HFF-Myc (cell line): Measurements from ENCODE around the gene POLE.

ENCODE experiments used
- DNase-seq: peaks from one replicate; pipeline ENCODE4 v3.0.0-alpha.2; 2011; ENCODE audit warnings: low read depth; ENCODE audit errors: extremely low read depth
- H3K4me3 ChIP-seq: replicated peaks from 2 replicates; pipeline ENCODE4 v1.5.1; 2011; ENCODE audit warnings: low read depth, mild to moderate bottlenecking, control low read depth, low read length
- TF ChIP-seq, protein P1 (sequence below): IDR thresholded peaks from 2 replicates; pipeline ENCODE4 v1.5.1; 2012; ENCODE audit warnings: mild to moderate bottlenecking, low read depth, low read length, control low read depth; ENCODE audit errors: missing control alignments

The POLE gene

DNA sequence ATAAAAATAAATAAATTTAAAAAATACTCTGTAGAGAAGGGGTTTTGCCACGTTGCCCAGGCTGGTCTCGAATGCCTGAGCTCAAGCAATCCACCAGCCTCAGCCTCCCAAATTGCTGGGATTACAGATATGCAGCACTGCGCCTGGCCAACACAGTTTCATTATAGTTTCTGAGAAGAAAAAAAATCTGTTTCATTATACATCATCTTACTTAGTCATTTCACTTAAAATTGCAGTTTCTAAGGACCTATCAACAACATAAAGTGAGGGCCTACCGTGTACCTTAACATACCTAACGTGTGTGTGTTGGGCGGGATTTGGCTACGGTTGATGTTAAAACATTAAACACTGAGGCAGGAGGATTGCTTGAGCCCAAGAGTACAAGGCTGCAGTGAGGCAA is 40.3 kb downstream of the POLE start:
- TF ChIP-seq, protein P1, sequence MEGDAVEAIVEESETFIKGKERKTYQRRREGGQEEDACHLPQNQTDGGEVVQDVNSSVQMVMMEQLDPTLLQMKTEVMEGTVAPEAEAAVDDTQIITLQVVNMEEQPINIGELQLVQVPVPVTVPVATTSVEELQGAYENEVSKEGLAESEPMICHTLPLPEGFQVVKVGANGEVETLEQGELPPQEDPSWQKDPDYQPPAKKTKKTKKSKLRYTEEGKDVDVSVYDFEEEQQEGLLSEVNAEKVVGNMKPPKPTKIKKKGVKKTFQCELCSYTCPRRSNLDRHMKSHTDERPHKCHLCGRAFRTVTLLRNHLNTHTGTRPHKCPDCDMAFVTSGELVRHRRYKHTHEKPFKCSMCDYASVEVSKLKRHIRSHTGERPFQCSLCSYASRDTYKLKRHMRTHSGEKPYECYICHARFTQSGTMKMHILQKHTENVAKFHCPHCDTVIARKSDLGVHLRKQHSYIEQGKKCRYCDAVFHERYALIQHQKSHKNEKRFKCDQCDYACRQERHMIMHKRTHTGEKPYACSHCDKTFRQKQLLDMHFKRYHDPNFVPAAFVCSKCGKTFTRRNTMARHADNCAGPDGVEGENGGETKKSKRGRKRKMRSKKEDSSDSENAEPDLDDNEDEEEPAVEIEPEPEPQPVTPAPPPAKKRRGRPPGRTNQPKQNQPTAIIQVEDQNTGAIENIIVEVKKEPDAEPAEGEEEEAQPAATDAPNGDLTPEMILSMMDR, result no peak
- no peak for DNase-seq
- H3K4me3 ChIP-seq, result no peak overlapping the region

DNA sequence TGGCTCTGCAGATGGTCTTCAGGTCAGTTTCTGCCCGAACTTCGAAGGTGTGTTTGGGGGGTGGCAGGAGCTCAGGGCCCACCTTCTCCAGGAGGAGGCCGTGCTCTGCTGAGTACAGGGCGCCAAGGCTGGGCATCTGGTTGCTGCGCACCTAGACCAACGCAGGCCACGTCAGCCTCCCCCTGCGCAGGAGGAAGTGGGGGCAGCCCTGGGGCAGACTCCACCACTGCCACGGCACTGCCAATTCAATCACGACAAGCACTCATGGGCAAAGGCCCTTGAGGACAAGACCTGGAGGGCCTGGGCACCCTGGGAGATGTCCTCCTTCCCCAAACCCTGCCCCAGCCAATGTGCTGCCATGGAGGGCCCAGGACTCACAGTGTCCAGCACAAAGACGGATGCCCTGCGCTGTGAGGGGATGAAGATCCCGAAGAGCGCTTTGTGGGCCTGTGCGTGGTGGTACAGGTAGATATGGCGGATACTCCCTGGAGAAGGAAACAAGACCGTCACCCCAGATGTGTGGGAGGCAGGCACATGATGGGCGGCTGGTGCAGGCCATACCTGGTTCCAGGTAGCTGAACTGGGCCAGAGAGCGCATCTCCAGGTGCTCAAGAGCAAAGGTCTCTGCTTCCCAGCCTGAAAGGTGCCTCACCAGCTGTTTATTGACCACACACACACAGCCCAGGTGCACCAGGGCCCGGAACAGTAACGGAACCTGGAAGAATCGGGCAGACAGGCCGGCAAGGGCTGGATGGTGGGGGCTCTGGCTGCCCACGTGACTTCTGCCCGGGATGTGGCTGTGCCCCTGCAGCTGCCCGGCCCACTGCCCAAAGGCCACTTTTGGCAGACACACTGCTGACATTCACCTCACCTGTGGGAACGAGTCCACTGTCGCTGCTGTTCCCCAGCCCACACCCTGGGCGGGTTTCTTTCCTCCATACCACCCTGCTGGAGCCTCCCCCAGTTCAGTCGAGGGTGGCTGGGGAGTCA is 44.0 kb downstream of the POLE start:
- TF ChIP-seq, protein P1, result no peak
- no peak for DNase-seq
- no peak overlapping the region for H3K4me3 ChIP-seq

DNA sequence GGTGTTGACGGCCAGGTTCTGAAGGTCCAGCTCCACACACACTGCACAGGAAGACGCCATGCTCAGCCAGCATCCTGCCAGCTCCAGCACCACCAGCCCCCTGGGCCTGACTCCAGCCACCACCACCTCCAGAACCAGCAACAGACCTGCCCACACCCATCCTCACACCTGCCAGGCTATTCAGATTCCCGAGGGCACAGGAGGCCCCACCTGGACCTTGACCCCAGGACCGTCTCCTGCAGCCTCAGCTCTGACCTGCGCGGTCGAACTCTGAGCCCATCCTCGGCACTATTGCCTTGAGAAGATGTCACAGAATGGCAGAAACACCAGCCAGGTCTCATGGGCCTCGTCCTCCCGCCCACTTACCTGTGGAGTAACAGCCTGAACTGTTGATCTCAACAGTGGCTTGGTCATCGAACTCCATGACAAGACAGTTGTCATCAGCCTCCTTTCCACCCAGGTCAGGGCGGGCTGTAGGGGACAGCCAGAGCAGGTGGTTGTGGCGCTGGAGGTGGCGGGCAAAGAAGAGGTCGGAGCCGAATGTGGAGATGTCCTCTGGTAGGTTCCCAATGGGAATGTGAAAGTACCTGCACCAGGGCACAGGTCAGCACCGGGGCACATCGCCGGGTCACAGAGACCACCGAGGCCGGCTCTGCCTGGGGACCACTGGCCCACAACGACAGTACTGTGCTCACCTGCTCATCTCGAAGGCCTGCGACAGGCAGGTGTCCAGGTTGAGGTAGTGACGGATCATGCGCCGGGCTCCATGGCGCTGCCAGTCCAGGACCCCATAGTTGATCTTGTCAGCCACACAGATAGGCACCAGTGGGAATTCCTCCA is 45.1 kb downstream of the POLE start:
- no peak for DNase-seq
- TF ChIP-seq, protein P1, result no peak
- no peak overlapping the region for H3K4me3 ChIP-seq

DNA sequence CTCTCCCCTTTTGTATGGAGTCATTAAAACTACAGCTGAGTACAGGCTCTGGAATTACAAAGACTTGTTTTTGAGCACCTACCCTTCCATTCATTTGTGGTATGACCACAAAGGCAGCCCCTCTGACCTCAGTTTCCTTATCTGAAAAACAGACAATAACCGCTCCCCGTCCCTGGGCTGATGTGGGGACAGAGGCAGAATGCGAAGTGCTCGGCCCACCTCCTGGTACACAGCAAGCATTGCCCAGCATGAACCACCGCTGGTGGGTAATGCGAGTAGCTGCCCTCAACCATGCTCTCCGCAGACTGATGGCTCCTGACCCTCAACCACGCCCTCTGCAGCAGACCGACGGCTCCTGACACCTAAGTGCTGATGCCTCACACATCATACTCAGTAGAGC is 46.2 kb downstream of the POLE start:
- TF ChIP-seq, protein P1, result no peak
- H3K4me3 ChIP-seq, result no peak overlapping the region
- DNase-seq, result no peak

DNA sequence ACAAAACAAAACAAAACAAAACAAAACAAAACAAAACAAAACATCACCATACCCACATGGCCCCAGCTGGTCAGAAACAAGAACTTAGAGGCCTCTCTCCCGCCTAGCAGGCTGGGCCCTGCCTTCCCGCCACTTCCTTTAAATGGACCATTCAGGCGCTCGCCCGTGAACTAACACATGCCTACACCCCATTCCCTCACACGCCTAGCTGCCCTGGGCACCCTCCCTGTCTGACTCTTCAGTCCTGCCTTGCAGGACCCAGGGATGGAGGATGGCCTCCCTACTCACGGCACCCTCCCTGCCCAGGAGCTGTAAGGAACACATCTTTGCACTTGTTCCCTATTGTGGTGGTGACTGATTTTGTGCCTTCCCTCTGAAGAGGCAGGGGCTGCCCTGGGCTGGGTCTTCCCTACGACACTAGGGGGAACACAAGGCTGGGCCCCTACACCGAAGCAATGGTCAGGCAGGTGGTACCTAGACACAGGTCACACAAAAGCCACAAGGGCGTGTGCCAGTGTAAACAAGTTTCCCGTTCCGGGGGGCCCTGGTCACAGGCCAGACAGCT is 47.1 kb downstream of the POLE start:
- no peak overlapping the region for H3K4me3 ChIP-seq
- TF ChIP-seq, protein P1, result no peak
- no peak for DNase-seq

DNA sequence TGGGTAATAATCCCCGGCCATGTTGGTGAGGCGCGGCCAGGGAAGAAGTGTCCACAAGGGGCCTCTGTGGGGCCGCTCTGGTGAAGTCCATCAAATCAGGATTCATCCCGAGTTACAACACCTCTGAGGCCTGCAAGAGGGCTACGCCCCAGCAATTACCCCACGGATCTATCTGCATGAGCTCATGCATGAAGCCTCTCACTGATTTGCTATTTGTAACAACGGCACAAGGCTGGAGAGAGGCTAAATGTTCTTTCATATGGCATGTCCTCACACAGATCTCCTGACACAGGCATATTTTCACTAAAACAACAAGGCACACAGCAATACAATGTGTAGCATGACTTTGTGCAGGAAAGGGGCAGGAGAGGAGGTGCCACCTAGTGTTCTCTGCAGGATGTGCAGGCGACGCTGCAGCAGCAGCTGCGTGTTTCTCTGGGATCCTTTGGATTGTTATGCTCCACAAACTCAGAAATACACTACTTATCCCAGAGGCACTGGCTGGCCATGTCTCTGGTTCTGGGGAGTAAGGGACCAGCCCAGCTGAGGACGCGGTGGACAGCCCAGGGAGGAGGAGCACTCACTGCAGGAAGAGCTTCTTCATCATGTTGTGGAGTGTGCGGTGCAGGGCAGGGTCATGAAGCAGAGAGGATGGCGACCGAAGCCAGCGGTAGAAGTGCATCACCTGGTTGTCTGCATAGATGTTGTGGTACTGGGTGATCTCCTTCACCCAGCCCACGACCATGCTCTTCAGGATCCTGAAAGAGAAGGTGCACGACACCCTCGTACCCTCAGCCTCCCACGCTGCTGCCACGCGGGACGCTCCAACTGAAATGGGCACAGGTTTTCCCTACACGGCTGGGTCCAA is 48.4 kb downstream of the POLE start:
- H3K4me3 ChIP-seq, result no peak overlapping the region
- no peak for DNase-seq
- TF ChIP-seq, protein P1, result peak; percentile 80
